Stimulated activated naive CD8-positive, alpha-beta T cell treated with anti-CD3 and anti-CD28 coated beads, Interleukin-15, Interleukin-2, amounts not matched to agents 100 ng/mL and 50 ng/mL, for 24 hours (primary cell): ENCODE results near the gene CEP112.
"Not testable (repeated sequence)": the region's sequence is repeated elsewhere in the genome, so short reads cannot be mapped to it uniquely, and the experiment has no call there.

Experiments
- H3K27ac Mint-ChIP-seq: one replicate; pipeline ENCODE4 v1.8.0; 2021; ENCODE audit warnings: mild to moderate bottlenecking, mixed read lengths
- H3K27me3 Mint-ChIP-seq: one replicate; pipeline ENCODE4 v1.8.0; 2021; ENCODE audit warnings: mixed read lengths
- H3K36me3 Mint-ChIP-seq: one replicate; pipeline ENCODE4 v1.8.0; 2021; ENCODE audit warnings: low read depth, mixed read lengths
- H3K4me1 Mint-ChIP-seq: one replicate; pipeline ENCODE4 v1.8.0; 2021; ENCODE audit warnings: low read depth, mixed read lengths
- H3K4me3 Mint-ChIP-seq: one replicate; pipeline ENCODE4 v1.8.0; 2021; ENCODE audit warnings: mild to moderate bottlenecking, mixed read lengths
- H3K9me3 Mint-ChIP-seq: one replicate; pipeline ENCODE4 v1.8.0; 2021; ENCODE audit warnings: mixed read lengths

CEP112 gene

DNA sequence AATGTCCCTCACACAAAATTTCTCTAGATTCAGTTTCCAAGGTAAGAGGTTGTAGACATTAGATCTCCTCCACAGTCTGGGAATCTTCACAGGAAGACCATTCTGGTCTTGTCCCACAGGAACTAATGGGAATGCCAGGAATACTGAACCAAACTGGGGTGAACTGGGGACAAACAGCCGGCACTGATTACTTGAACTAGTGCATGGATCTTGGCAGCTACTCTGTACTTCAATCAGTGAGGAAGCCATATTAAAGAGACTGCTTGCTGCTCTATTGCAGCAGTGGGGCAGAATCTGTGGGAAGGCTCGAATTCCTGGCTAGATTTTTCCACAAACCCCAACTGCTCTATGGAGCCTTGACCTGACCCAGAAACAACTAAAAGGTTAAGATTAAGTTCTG lies 361.6 kb downstream of the CEP112 start:
- peaks cover 28% of the 10 kb centered on the region for H3K9me3 Mint-ChIP-seq
- peaks cover 10% of the 10 kb centered on the region for H3K36me3 Mint-ChIP-seq
- H3K4me3 Mint-ChIP-seq: no peak overlapping the region
- H3K27me3 Mint-ChIP-seq: no peaks in the 10 kb centered on the region
- peaks cover 5% of the 10 kb centered on the region for H3K4me1 Mint-ChIP-seq
- H3K27ac Mint-ChIP-seq: no peak overlapping the region

GRCh38 chr17:65826577-65826976 lies 365.4 kb downstream of the CEP112 start:
- not testable (repeated sequence) for H3K27me3 Mint-ChIP-seq, H3K4me1 Mint-ChIP-seq, H3K9me3 Mint-ChIP-seq, H3K27ac Mint-ChIP-seq, H3K36me3 Mint-ChIP-seq, H3K4me3 Mint-ChIP-seq

DNA sequence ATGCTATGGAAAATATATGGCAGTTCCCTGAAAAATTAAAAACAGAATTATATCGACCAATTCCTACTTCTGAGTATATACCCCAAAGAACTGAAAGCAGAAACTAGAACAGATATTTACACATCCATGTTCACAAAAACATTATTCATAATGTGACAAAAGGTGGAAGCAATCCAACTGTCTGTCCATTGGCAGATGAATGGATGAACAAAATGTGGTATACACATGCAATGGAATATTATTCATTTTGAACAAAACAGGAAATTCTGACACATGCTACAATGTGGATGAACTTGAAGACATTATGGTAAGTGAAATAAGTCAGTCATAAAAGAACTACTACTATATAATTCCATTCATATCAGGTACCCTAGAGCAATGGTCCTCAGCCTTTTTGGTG lies 367.0 kb downstream of the CEP112 start:
- no peaks in the 10 kb centered on the region for H3K9me3 Mint-ChIP-seq
- H3K36me3 Mint-ChIP-seq: no peaks in the 10 kb centered on the region
- H3K4me3 Mint-ChIP-seq: no peak overlapping the region
- H3K27ac Mint-ChIP-seq: no peak overlapping the region
- peaks cover 5% of the 10 kb centered on the region for H3K4me1 Mint-ChIP-seq
- H3K27me3 Mint-ChIP-seq: no peaks in the 10 kb centered on the region

DNA sequence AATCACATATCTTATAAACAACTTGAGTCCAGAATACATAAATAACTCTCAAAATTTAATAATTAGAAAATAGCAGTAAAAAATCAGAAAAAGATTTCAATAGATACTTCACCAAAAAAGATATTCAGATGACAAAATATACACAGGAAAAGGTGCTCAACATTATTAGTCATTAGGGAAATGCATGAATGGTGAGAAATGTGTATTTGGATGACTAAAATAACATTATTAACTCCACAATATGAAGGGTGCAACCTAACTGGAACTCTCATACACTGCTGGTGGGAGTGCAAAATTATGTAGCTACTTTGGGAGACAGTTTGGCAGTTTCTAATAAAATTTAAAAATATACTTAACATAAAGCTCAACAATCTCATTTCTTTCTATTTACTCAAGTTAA lies 368.2 kb downstream of the CEP112 start:
- Mint-ChIP-seq H3K36me3 (no peaks in the 10 kb centered on the region), H3K4me1 (peaks cover 5% of the 10 kb centered on the region), H3K4me3 (no peak overlapping the region), H3K27me3 (no peaks in the 10 kb centered on the region), H3K27ac (no peak overlapping the region), H3K9me3 (no peaks in the 10 kb centered on the region)

GRCh38 chr17:65820811-65821210 lies 371.1 kb downstream of the CEP112 start:
- H3K27me3 Mint-ChIP-seq: peaks cover 7% of the 10 kb centered on the region
- no peak overlapping the region for H3K27ac Mint-ChIP-seq
- no peaks in the 10 kb centered on the region for H3K36me3 Mint-ChIP-seq
- H3K4me1 Mint-ChIP-seq: peaks cover 1% of the 10 kb centered on the region
- no peak overlapping the region for H3K4me3 Mint-ChIP-seq
- H3K9me3 Mint-ChIP-seq: no peaks in the 10 kb centered on the region

- H3K4me3 Mint-ChIP-seq: no peak overlapping the region
- no peak overlapping the region for H3K27ac Mint-ChIP-seq
- H3K36me3 Mint-ChIP-seq: no peaks in the 10 kb centered on the region
- H3K9me3 Mint-ChIP-seq: no peaks in the 10 kb centered on the region
- peaks cover 7% of the 10 kb centered on the region for H3K27me3 Mint-ChIP-seq
- H3K4me1 Mint-ChIP-seq: no peaks in the 10 kb centered on the region
Measured at GRCh38 chr17:65820306-65820705, 371.6 kb downstream of the CEP112 start.

DNA sequence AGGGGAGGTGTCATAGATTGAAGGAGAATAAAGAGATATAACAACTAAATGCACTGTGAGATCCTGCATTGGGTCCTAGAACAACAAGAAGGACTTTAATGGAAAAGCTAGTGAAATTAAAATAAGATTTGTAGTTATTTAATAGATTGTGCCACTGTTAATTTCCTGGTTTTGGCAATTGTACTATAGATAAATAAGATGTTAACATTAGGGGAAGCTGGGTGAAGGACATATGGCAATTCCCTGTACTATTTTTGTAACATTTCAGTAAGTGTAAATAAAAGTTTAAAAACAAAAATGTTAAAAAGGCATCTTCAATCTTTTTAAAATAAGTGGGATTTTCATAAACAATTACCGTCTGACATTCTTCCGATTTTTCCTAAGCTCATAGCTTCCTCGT lies 372.1 kb downstream of the CEP112 start:
- peaks cover 7% of the 10 kb centered on the region for H3K27me3 Mint-ChIP-seq
- no peaks in the 10 kb centered on the region for H3K9me3 Mint-ChIP-seq
- no peaks in the 10 kb centered on the region for H3K36me3 Mint-ChIP-seq
- H3K4me1 Mint-ChIP-seq: no peaks in the 10 kb centered on the region
- no peak overlapping the region for H3K4me3 Mint-ChIP-seq
- H3K27ac Mint-ChIP-seq: no peak overlapping the region

GRCh38 chr17:65817951-65818350 lies 374.0 kb downstream of the CEP112 start:
- peaks cover 7% of the 10 kb centered on the region for H3K27me3 Mint-ChIP-seq
- H3K4me1 Mint-ChIP-seq: no peaks in the 10 kb centered on the region
- no peak overlapping the region for H3K27ac Mint-ChIP-seq
- no peaks in the 10 kb centered on the region for H3K36me3 Mint-ChIP-seq
- H3K4me3 Mint-ChIP-seq: no peak overlapping the region
- no peaks in the 10 kb centered on the region for H3K9me3 Mint-ChIP-seq

DNA sequence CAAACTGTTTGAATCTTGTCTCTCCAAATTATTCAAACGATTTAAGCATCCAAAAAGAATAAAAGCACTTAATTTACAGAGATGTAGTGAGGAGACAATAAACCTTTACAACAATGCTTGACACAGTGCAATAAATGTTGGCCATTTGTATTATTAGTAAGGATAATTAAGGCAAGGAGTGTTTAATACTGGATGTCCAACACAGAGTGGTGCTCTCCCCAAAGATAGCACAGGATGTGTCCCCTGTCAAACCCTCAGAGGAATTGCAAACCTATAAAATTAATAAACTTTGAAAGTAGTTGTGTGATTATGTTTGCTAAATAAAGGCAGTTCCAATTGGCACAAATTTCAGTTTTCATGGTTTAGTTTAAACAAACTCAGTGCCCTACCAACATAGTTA lies 377.5 kb downstream of the CEP112 start:
- Mint-ChIP-seq H3K36me3 (no peaks in the 10 kb centered on the region), H3K27me3 (peaks cover 7% of the 10 kb centered on the region), H3K27ac (no peak overlapping the region), H3K9me3 (peaks cover 15% of the 10 kb centered on the region), H3K4me3 (no peak overlapping the region), H3K4me1 (peaks cover 7% of the 10 kb centered on the region)

- peaks cover 7% of the 10 kb centered on the region for H3K27me3 Mint-ChIP-seq
Measured at GRCh38 chr17:65813306-65813705, 378.6 kb downstream of the CEP112 start.

GRCh38 chr17:65811043-65811442 lies 380.9 kb downstream of the CEP112 start:
- Mint-ChIP-seq H3K27me3 (no peaks in the 10 kb centered on the region), H3K4me3 (no peak overlapping the region), H3K4me1 (peaks cover 20% of the 10 kb centered on the region), H3K36me3 (peaks cover 7% of the 10 kb centered on the region), H3K9me3 (peaks cover 41% of the 10 kb centered on the region), H3K27ac (no peak overlapping the region)

More at GRCh38 chr17:65813306-65813705, 378.6 kb downstream of the CEP112 start:
- Mint-ChIP-seq H3K4me3 (no peak overlapping the region), H3K27ac (no peak overlapping the region), H3K36me3 (no peaks in the 10 kb centered on the region), H3K4me1 (peaks cover 17% of the 10 kb centered on the region), H3K9me3 (peaks cover 25% of the 10 kb centered on the region)

DNA sequence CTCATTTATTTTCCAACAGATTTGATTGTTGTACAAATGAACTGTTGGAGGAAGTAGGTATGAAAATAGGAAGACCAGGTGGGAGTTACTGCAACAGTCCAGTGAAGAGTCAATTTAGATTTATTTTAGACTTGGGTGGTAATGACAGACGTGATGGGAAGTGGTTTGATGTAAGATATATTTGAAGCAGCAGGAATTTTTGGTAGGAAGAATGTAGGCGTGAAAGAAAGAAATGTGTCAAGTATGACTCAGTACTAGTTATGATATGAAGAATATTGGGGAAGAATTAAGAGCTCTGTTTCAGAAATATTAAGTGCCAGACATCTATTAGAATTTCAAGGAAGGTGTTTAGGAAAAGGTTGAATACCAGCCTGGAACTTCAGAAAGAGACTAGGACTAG lies 382.6 kb downstream of the CEP112 start:
- H3K4me3 Mint-ChIP-seq: no peak overlapping the region
- H3K9me3 Mint-ChIP-seq: peaks cover 47% of the 10 kb centered on the region
- peaks cover 7% of the 10 kb centered on the region for H3K36me3 Mint-ChIP-seq
- peaks cover 20% of the 10 kb centered on the region for H3K4me1 Mint-ChIP-seq
- H3K27ac Mint-ChIP-seq: no peak overlapping the region
- H3K27me3 Mint-ChIP-seq: no peaks in the 10 kb centered on the region

DNA sequence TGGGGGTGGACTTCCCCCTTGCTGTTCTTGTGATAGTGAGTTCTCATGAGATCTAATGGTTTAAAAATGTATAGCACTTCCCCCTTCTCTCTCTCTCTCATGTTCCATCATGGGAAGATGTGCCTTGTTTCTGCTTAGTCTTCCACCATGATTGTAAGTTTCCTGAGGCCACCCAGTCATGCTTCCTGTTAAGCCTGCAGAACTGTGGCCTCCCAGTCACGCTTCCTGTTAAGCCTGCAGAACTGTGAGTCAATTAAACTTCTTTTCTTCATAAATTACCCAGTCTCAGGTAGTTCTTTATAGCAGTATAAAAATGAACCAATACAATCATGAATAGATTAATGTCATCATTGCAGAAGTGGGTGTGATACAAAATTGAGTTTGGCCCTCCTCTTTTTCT lies 383.4 kb downstream of the CEP112 start:
- H3K27ac Mint-ChIP-seq, H3K36me3 Mint-ChIP-seq, H3K27me3 Mint-ChIP-seq, H3K4me3 Mint-ChIP-seq: not testable (repeated sequence)
- Mint-ChIP-seq H3K9me3 (peaks cover 47% of the 10 kb centered on the region), H3K4me1 (peaks cover 20% of the 10 kb centered on the region)

DNA sequence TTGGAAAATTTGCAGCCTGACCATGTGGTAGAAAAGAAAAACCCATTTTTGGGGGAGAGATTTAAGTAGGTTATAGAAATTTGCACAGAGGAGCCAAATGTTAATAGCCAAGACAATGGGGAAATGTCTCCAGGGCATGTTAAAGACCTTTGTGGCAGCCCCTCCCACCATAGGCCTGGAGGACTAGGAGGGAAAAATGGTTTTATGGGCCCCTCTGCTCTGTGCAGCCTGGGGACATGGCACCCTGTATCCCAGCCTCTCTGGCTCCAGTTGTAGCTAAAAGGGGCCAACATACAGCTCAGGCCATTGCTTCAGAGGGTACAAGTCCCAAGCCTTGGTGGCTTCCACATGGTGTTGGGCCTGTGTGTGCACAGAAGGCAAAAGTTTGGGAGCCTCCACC lies 384.6 kb downstream of the CEP112 start:
- peaks cover 7% of the 10 kb centered on the region for H3K36me3 Mint-ChIP-seq
- H3K4me3 Mint-ChIP-seq: no peak overlapping the region
- H3K27me3 Mint-ChIP-seq: peaks cover 6% of the 10 kb centered on the region
- peaks cover 54% of the 10 kb centered on the region for H3K9me3 Mint-ChIP-seq
- no peak overlapping the region for H3K27ac Mint-ChIP-seq
- peaks cover 20% of the 10 kb centered on the region for H3K4me1 Mint-ChIP-seq

GRCh38 chr17:65801513-65801912 lies 390.4 kb downstream of the CEP112 start:
- peaks cover 14% of the 10 kb centered on the region for H3K4me1 Mint-ChIP-seq
- peaks cover 6% of the 10 kb centered on the region for H3K27me3 Mint-ChIP-seq
- peaks cover 27% of the 10 kb centered on the region for H3K9me3 Mint-ChIP-seq
- no peaks in the 10 kb centered on the region for H3K36me3 Mint-ChIP-seq
- H3K4me3 Mint-ChIP-seq: no peak overlapping the region
- no peak overlapping the region for H3K27ac Mint-ChIP-seq

DNA sequence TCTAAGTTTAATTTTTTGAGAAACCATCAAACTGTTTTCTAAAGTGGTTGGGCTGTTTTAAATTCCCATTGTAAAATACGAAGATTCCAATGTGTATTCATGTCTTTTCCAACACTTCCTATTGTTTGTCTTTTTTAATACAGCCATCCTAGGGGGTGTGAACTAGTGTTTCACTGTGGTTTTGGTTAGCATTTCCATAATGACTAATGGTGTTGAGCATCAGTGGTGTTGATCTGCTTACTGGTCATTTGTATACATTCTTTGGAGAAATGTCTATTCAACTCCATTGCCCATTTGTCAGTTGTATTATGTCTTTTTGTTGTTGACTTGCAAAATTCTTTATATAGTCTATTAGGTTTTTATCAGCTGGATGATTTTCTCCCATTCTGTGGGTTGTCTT lies 391.3 kb downstream of the CEP112 start:
- Mint-ChIP-seq H3K27ac (no peak overlapping the region), H3K4me1 (peaks cover 14% of the 10 kb centered on the region), H3K36me3 (no peaks in the 10 kb centered on the region), H3K4me3 (no peak overlapping the region), H3K27me3 (peaks cover 6% of the 10 kb centered on the region), H3K9me3 (peaks cover 20% of the 10 kb centered on the region)
